KOPT-K1 (cell line): ENCODE data around the gene CETN2.
"Not testable (repeated sequence)": the region's sequence is repeated elsewhere in the genome, so short reads cannot be mapped to it uniquely, and the experiment has no call there.

ENCODE experiments used
- H3K27ac ChIP-seq: fragments of 200-600 bp; sonication (generic); 2 replicates; pipeline ENCODE4 v1.5.1; 2016; ENCODE audit warnings: antibody characterized with exemption, mild to moderate bottlenecking, low read depth, low read length; ENCODE audit not compliant: poor library complexity, severe bottlenecking
- H3K36me3 ChIP-seq: fragments of 200-600 bp; sonication (generic); 2 replicates; pipeline ENCODE4 v1.5.1; 2017; ENCODE audit warnings: antibody characterized with exemption, mild to moderate bottlenecking, low read length, moderate library complexity; ENCODE audit not compliant: insufficient read depth
- H3K9me3 ChIP-seq: fragments of 200-600 bp; sonication (generic); 2 replicates; pipeline ENCODE4 v1.5.1; 2017; ENCODE audit warnings: antibody characterized with exemption, low read length, mild to moderate bottlenecking; ENCODE audit not compliant: insufficient read depth, poor library complexity, severe bottlenecking

Gene CETN2

DNA sequence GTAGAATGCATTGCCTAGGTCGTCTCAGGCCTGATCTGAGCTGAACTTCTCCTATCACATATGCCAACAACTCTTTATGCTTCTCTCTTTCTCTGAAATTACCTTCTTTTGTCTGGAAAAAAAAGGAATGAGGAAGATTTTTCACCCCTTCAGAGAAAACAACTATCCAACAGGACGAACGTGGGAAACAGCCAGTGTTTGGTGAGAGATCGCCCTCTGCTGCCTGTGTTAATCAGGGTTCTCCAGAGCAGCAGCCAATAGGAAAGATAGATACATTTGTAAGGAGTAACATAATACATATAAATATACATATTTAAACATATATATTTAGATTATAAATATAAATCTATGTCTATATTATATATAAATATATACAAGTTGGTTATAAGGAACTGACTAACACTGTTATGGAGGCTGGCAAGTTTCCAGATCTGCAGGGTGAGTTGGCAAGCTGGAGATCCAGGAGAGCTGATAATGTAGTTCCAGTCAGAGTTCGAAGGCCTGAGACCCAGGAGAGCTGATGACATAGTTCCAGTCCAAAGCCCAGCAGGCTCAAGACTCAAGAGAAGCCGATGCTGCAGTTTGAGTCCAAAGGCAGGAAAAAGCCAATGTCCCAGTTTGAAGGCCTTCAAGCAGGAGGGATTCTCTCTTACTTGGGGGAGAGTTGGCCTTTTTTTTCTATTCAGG lies 13.3 kb downstream of the CETN2 start:
- Histone ChIP-seq H3K9me3 (no peaks in the 10 kb centered on the region), H3K27ac (no peak overlapping the region), H3K36me3 (no peaks in the 10 kb centered on the region)

- Histone ChIP-seq H3K9me3 (no peaks in the 10 kb centered on the region), H3K36me3 (no peaks in the 10 kb centered on the region), H3K27ac (no peak overlapping the region)
Observed at GRCh38 chrX:152814048-152814447, 16.5 kb downstream of the CETN2 start.

- Histone ChIP-seq H3K27ac (no peak overlapping the region), H3K9me3 (no peaks in the 10 kb centered on the region), H3K36me3 (no peaks in the 10 kb centered on the region)
Observed at GRCh38 chrX:152813206-152813605, 17.4 kb downstream of the CETN2 start.

GRCh38 chrX:152810403-152810802 lies 20.2 kb downstream of the CETN2 start:
- H3K27ac ChIP-seq, result no peak overlapping the region
- no peaks in the 10 kb centered on the region for H3K9me3 ChIP-seq
- H3K36me3 ChIP-seq, result no peaks in the 10 kb centered on the region

GRCh38 chrX:152806035-152806434 lies 24.5 kb downstream of the CETN2 start:
- no peak overlapping the region for H3K27ac ChIP-seq
- H3K36me3 ChIP-seq, result no peaks in the 10 kb centered on the region

DNA sequence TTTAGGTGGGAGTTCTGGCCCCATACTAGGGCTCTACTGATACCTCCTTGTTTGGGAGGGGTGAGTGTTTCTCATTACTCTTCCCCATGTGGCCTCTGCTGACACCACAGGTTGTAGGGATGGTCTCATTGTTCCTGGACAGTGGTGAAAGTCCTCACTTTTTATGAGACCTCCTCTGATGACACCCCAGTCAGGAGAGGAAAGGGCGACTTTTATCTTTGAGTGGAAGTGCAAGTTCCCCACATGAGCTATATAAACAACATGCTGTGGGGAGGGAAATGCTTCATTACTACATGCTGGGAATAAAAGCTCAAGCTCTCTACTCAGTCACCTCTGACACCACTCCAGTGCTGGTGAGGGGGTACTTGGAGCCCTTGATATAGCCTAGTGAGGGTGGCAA lies 31.6 kb downstream of the CETN2 start:
- Histone ChIP-seq H3K27ac (no peak overlapping the region), H3K36me3 (no peaks in the 10 kb centered on the region), H3K9me3 (no peaks in the 10 kb centered on the region)

More at GRCh38 chrX:152806035-152806434, 24.5 kb downstream of the CETN2 start:
- no peaks in the 10 kb centered on the region for H3K9me3 ChIP-seq

DNA sequence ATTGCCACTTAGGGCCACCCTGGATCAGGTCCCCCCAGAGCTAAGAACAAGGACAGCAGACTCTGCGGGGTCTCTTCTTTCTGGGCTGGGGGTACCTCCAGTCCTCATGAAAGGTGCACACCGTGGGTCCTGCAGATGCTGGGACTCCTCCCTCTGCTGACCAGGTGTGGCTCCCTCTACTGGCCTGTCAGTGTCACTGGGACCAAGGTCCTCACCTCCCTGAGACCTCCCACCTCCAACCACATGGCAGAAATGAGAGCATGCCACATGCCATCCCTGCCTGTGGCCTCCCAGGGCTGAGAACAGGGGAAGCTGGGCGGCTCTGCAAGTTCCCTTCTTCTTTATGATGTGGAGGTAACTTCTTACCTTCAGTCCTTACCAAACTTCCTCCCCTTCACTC lies 43.5 kb downstream of the CETN2 start:
- H3K27ac ChIP-seq, H3K9me3 ChIP-seq, H3K36me3 ChIP-seq: not testable (repeated sequence)
